UCSD-AML1 (cell line): ENCODE measurements around the gene SERPINC1.
"Not testable (repeated sequence)": the region's sequence is repeated elsewhere in the genome, so short reads cannot be mapped to it uniquely, and the experiment has no call there.

ENCODE experiments used
- DNase-seq: peaks from one replicate; lab custom pipeline; 2025; ENCODE audit not compliant: unreplicated experiment; lab: John Stamatoyannopoulos, UW

Gene SERPINC1

GRCh38 chr1:173917149-173917548, at the start of gene SERPINC1:
Gene SERPINC1 (minus strand): TSS chr1:173917327. CDS start chr1:173917259, 68 bp downstream.
- DNase-seq, result no peak

GRCh38 chr1:173965896-173966295, 48.8 kb upstream of the SERPINC1 start:
- DNase-seq, result not testable (repeated sequence)

GRCh38 chr1:173963477-173963876, 46.4 kb upstream of the SERPINC1 start:
- no peak for DNase-seq

- DNase-seq, result no peak
Observed at GRCh38 chr1:173960625-173961024, 43.5 kb upstream of the SERPINC1 start.

GRCh38 chr1:173954179-173954578, 37.1 kb upstream of the SERPINC1 start:
- DNase-seq, result no peak

- DNase-seq, result no peak
Observed at GRCh38 chr1:173948594-173948993, 31.5 kb upstream of the SERPINC1 start.

GRCh38 chr1:173946380-173946921, 29.3 kb upstream of the SERPINC1 start:
- no peak for DNase-seq

- no peak for DNase-seq
Observed at GRCh38 chr1:173937062-173937461, 19.9 kb upstream of the SERPINC1 start.

- DNase-seq, result no peak
Observed at GRCh38 chr1:173934440-173934839, 17.3 kb upstream of the SERPINC1 start.

GRCh38 chr1:173930541-173930940, 13.4 kb upstream of the SERPINC1 start:
- not testable (repeated sequence) for DNase-seq

- DNase-seq, result no peak
Observed at GRCh38 chr1:173925306-173926242, 8.4 kb upstream of the SERPINC1 start.

GRCh38 chr1:173920861-173921260, 3.7 kb upstream of the SERPINC1 start:
- no peak for DNase-seq

GRCh38 chr1:173917635-173918493, 737 bp upstream of the SERPINC1 start:
- no peak for DNase-seq

- no peak for DNase-seq
Observed at GRCh38 chr1:173916667-173917066, 460 bp downstream of the SERPINC1 start.

- DNase-seq, result no peak
Observed at GRCh38 chr1:173915596-173915995, 1.5 kb downstream of the SERPINC1 start.

- DNase-seq, result peak; percentile 24
Observed at GRCh38 chr1:173914366-173914871, 2.7 kb downstream of the SERPINC1 start.

- DNase-seq, result no peak
Observed at GRCh38 chr1:173913111-173913510, 4.0 kb downstream of the SERPINC1 start.

GRCh38 chr1:173903827-173904531, 13.1 kb downstream of the SERPINC1 start:
- DNase-seq, result no peak

GRCh38 chr1:173900992-173901391, 16.1 kb downstream of the SERPINC1 start:
- no peak for DNase-seq

GRCh38 chr1:173900427-173900826, 16.7 kb downstream of the SERPINC1 start:
- no peak for DNase-seq

- DNase-seq, result no peak
Observed at GRCh38 chr1:173894189-173894588, 22.9 kb downstream of the SERPINC1 start.
